GM23338 (cell line): ENCODE measurements around the gene SYVN1. TPM values are rescaled to one million over a fixed set of nuclear protein-coding genes. Genes with fewer than 3 reads are reported as not detected.

Experiments used
- ATAC-seq: fragments of 200-7000 bp; cut with Tn5 transposase; 3 replicates; pipeline ENCODE4 v1.9.1; 2020
- DNase-seq: peaks from one replicate; pipeline ENCODE4 v3.0.0-alpha.2; 2015; ENCODE audit warnings: low spot score
- H2AFZ ChIP-seq: fragments of 200-600 bp; sonication (generic); 2 replicates; pipeline ENCODE4 v1.8.0; 2016; ENCODE audit warnings: antibody characterized with exemption, mild to moderate bottlenecking, moderate library complexity
- H3F3A ChIP-seq: fragments of 200-600 bp; sonication (generic); replicated peaks from 2 replicates; pipeline ENCODE4 v1.8.0; 2017; ENCODE audit warnings: antibody characterized with exemption, mixed run types, low read depth
- H3K27ac ChIP-seq: fragments of 200-600 bp; sonication (generic); 2 replicates; pipeline ENCODE4 v1.6.1; 2016; ENCODE audit warnings: low read depth
- H3K27me3 ChIP-seq: fragments of 200-600 bp; sonication (generic); 2 replicates; pipeline ENCODE4 v1.8.0; 2016; ENCODE audit warnings: mild to moderate bottlenecking, mixed run types, moderate library complexity; ENCODE audit not compliant: insufficient read depth
- H3K36me3 ChIP-seq: fragments of 200-600 bp; sonication (generic); 2 replicates; pipeline ENCODE4 v1.8.0; 2016; ENCODE audit warnings: mild to moderate bottlenecking; ENCODE audit not compliant: insufficient read depth
- H3K4me1 ChIP-seq: fragments of 200-600 bp; sonication (generic); 2 replicates; pipeline ENCODE4 v1.8.0; 2016; ENCODE audit warnings: mild to moderate bottlenecking, moderate library complexity; ENCODE audit not compliant: insufficient read depth
- H3K4me2 ChIP-seq: fragments of 200-600 bp; sonication (generic); 2 replicates; pipeline ENCODE4 v1.7.1; 2017; ENCODE audit warnings: mixed run types
- H3K4me3 ChIP-seq: fragments of 200-600 bp; sonication (generic); 2 replicates; pipeline ENCODE4 v1.6.1; 2016; ENCODE audit warnings: mixed run types
- H3K79me2 ChIP-seq: fragments of 200-600 bp; sonication (generic); replicated peaks from 2 replicates; pipeline ENCODE4 v1.8.0; 2017; ENCODE audit warnings: mild to moderate bottlenecking; ENCODE audit not compliant: insufficient read depth
- H3K9me2 ChIP-seq: fragments of 200-600 bp; sonication (generic); 2 replicates; pipeline ENCODE4 v1.8.0; 2017; ENCODE audit not compliant: insufficient read depth
- H4K20me1 ChIP-seq: fragments of 200-600 bp; sonication (generic); replicated peaks from 2 replicates; pipeline ENCODE4 v1.8.0; 2017; ENCODE audit warnings: mild to moderate bottlenecking; ENCODE audit not compliant: insufficient read depth
- H3K27ac Mint-ChIP-seq: 2 replicates; pipeline ENCODE4 v1.8.0; 2020; ENCODE audit warnings: inconsistent platforms, mild to moderate bottlenecking, moderate library complexity, mixed read lengths
- H3K27me3 Mint-ChIP-seq: 3 replicates; pipeline ENCODE4 v1.8.0; 2022; ENCODE audit warnings: low read depth, mild to moderate bottlenecking, moderate library complexity, mixed read lengths, inconsistent platforms; ENCODE audit not compliant: insufficient read depth, poor library complexity
- H3K36me3 Mint-ChIP-seq: 3 replicates; pipeline ENCODE4 v1.8.0; 2021; ENCODE audit warnings: low read depth, mild to moderate bottlenecking, inconsistent platforms, moderate library complexity, mixed read lengths
- H3K4me1 Mint-ChIP-seq: 3 replicates; pipeline ENCODE4 v1.8.0; 2020; ENCODE audit warnings: mild to moderate bottlenecking, inconsistent platforms, mixed read lengths
- H3K4me3 Mint-ChIP-seq: 3 replicates; pipeline ENCODE4 v1.8.0; 2021; ENCODE audit warnings: moderate library complexity, mild to moderate bottlenecking, inconsistent platforms, mixed read lengths
- H3K9me3 Mint-ChIP-seq: 3 replicates; pipeline ENCODE4 v1.8.0; 2020; ENCODE audit warnings: moderate library complexity, mild to moderate bottlenecking, inconsistent platforms, mixed read lengths
- CREB1 ChIP-seq: fragments of 250-450 bp; sonication (Bioruptor Pico); IDR thresholded peaks from 2 replicates; pipeline ENCODE4 v1.5.0; 2020; ENCODE audit warnings: low read depth, mild to moderate bottlenecking, moderate library complexity
- CTCF ChIP-seq, 2 experiments: fragments of 200-600 bp in 1 of 2; sonication (generic) in 1 of 2; conservative IDR thresholded peaks; 2 replicates each; pipeline versions ENCODE4 v1.5.1 to v1.6.1; 2016 to 2017; ENCODE audit warnings: antibody characterized with exemption in 2 of 2, low read depth in 2 of 2, mild to moderate bottlenecking in 2 of 2, moderate library complexity in 1 of 2
- ETS1 ChIP-seq: IDR thresholded peaks from 2 replicates; pipeline ENCODE4 v1.6.1; 2016; ENCODE audit warnings: antibody characterized with exemption
- EZH2 ChIP-seq: fragments of 200-600 bp; sonication (generic); IDR thresholded peaks from one replicate; pipeline ENCODE4 v1.8.0; 2017; ENCODE audit warnings: antibody characterized with exemption, mild to moderate bottlenecking, low read depth; ENCODE audit not compliant: unreplicated experiment
- EZH2phosphoT487 ChIP-seq: fragments of 200-600 bp; sonication (generic); IDR thresholded peaks from one replicate; pipeline ENCODE4 v1.8.1; 2018; ENCODE audit warnings: antibody characterized with exemption; ENCODE audit not compliant: unreplicated experiment
- JUNB ChIP-seq: IDR thresholded peaks from one replicate; pipeline ENCODE4 v1.6.1; 2016; ENCODE audit warnings: antibody characterized with exemption; ENCODE audit not compliant: unreplicated experiment
- NANOG ChIP-seq: IDR thresholded peaks from 2 replicates; pipeline ENCODE4 v1.6.1; 2016; ENCODE audit warnings: antibody characterized with exemption, borderline replicate concordance
- POLR2AphosphoS5 ChIP-seq: IDR thresholded peaks from 2 replicates; pipeline ENCODE4 v1.6.1; 2016; ENCODE audit warnings: antibody characterized with exemption, low read depth
- REST ChIP-seq: IDR thresholded peaks from one replicate; pipeline ENCODE4 v1.6.1; 2018; ENCODE audit warnings: antibody characterized with exemption; ENCODE audit not compliant: unreplicated experiment
- STAT1 ChIP-seq: IDR thresholded peaks from one replicate; pipeline ENCODE4 v1.6.1; 2016; ENCODE audit warnings: antibody characterized with exemption; ENCODE audit not compliant: unreplicated experiment
- ZNF114 ChIP-seq: fragments of 250-450 bp; sonication (Bioruptor Pico); IDR thresholded peaks from 2 replicates; pipeline ENCODE4 v1.5.0; 2020; ENCODE audit warnings: mild to moderate bottlenecking, moderate library complexity
- ZNF331 ChIP-seq: fragments of 250-450 bp; sonication (Bioruptor Pico); IDR thresholded peaks from 2 replicates; pipeline ENCODE4 v1.5.0; 2020; ENCODE audit warnings: low read depth, mild to moderate bottlenecking, moderate library complexity
- polyA plus RNA-seq: library from polyadenylated mRNA; unstranded; fragments of >200 nt; fragmentation: Nextera tagmentation; extraction: Ambion mirVana; gene quantifications from 2 replicates; pipeline ENCODE4 v1.2.1, GENCODE V29; 2016
- total RNA-seq: library from RNA; depleted of rRNA; stranded (reverse); fragments of >200 nt; shearing (Covaris generic); gene quantifications from 2 replicates; pipeline ENCODE4 v1.2.3, GENCODE V29; 2014
- TF ChIP-seq, protein P1 (sequence below): fragments of 250-450 bp; sonication (Bioruptor Pico); IDR thresholded peaks from 2 replicates; pipeline ENCODE4 v1.5.0; 2020; ENCODE audit warnings: mild to moderate bottlenecking, moderate library complexity

Gene SYVN1
- total and polyA plus RNA-seq, 2 experiments from 2014 or later: 13.8 to 28.7 TPM

- H3F3A ChIP-seq: peaks cover 31% of the 10 kb centered on the region
- H3K79me2 ChIP-seq: peaks cover 9% of the 10 kb centered on the region
- no peak overlapping the region for H3K27ac ChIP-seq
- no peak overlapping the region for H3K4me3 ChIP-seq
- DNase-seq (no peak), ATAC-seq (no peak)
- no peak overlapping the region for H3K27ac Mint-ChIP-seq
- H3K4me3 Mint-ChIP-seq: 0 out of 3 replicates have a peak overlapping the region, but pooled peaks have one; percentile 96
- H2AFZ ChIP-seq: no peak overlapping the region
- H3K9me2 ChIP-seq: no peaks in the 10 kb centered on the region
- H3K4me2 ChIP-seq: no peak overlapping the region
- H3K36me3 ChIP-seq: peaks cover 4% of the 10 kb centered on the region; the same call in 1 of the 2 replicates
- H3K4me1 ChIP-seq: peaks cover 13% of the 10 kb centered on the region
- peaks cover 5% of the 10 kb centered on the region; the same call in 1 of the 2 replicates for H4K20me1 ChIP-seq
- H3K27me3 ChIP-seq: no peaks in the 10 kb centered on the region
- H3K36me3 Mint-ChIP-seq: peaks cover 43% of the 10 kb centered on the region
- TF ChIP-seq JUNB: no peak
- no peak for TF ChIP-seq STAT1
- no peak for TF ChIP-seq NANOG
- TF ChIP-seq EZH2phosphoT487: no peak
- TF ChIP-seq ZNF114 (CRISPR knock-in tag): no peak
- no peak for TF ChIP-seq CTCF (conservative IDR thresholded peaks at IDR 0.05; ENCODE audit: low read depth in 2 of 2)
- TF ChIP-seq ZNF331 (CRISPR knock-in tag): no peak
- TF ChIP-seq, protein P1, sequence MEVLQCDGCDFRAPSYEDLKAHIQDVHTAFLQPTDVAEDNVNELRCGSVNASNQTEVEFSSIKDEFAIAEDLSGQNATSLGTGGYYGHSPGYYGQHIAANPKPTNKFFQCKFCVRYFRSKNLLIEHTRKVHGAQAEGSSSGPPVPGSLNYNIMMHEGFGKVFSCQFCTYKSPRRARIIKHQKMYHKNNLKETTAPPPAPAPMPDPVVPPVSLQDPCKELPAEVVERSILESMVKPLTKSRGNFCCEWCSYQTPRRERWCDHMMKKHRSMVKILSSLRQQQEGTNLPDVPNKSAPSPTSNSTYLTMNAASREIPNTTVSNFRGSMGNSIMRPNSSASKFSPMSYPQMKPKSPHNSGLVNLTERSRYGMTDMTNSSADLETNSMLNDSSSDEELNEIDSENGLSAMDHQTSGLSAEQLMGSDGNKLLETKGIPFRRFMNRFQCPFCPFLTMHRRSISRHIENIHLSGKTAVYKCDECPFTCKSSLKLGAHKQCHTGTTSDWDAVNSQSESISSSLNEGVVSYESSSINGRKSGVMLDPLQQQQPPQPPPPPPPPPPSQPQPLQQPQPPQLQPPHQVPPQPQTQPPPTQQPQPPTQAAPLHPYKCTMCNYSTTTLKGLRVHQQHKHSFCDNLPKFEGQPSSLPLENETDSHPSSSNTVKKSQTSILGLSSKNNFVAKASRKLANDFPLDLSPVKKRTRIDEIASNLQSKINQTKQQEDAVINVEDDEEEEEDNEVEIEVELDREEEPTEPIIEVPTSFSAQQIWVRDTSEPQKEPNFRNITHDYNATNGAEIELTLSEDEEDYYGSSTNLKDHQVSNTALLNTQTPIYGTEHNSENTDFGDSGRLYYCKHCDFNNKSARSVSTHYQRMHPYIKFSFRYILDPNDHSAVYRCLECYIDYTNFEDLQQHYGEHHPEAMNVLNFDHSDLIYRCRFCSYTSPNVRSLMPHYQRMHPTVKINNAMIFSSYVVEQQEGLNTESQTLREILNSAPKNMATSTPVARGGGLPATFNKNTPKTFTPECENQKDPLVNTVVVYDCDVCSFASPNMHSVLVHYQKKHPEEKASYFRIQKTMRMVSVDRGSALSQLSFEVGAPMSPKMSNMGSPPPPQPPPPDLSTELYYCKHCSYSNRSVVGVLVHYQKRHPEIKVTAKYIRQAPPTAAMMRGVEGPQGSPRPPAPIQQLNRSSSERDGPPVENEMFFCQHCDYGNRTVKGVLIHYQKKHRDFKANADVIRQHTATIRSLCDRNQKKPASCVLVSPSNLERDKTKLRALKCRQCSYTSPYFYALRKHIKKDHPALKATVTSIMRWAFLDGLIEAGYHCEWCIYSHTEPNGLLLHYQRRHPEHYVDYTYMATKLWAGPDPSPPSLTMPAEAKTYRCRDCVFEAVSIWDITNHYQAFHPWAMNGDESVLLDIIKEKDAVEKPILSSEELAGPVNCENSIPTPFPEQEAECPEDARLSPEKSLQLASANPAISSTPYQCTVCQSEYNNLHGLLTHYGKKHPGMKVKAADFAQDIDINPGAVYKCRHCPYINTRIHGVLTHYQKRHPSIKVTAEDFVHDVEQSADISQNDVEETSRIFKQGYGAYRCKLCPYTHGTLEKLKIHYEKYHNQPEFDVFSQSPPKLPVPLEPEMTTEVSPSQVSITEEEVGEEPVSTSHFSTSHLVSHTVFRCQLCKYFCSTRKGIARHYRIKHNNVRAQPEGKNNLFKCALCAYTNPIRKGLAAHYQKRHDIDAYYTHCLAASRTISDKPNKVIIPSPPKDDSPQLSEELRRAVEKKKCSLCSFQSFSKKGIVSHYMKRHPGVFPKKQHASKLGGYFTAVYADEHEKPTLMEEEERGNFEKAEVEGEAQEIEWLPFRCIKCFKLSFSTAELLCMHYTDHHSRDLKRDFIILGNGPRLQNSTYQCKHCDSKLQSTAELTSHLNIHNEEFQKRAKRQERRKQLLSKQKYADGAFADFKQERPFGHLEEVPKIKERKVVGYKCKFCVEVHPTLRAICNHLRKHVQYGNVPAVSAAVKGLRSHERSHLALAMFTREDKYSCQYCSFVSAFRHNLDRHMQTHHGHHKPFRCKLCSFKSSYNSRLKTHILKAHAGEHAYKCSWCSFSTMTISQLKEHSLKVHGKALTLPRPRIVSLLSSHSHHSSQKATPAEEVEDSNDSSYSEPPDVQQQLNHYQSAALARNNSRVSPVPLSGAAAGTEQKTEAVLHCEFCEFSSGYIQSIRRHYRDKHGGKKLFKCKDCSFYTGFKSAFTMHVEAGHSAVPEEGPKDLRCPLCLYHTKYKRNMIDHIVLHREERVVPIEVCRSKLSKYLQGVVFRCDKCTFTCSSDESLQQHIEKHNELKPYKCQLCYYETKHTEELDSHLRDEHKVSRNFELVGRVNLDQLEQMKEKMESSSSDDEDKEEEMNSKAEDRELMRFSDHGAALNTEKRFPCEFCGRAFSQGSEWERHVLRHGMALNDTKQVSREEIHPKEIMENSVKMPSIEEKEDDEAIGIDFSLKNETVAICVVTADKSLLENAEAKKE (CRISPR knock-in tag): no peak
- no peak for TF ChIP-seq CREB1 (CRISPR knock-in tag)
- TF ChIP-seq ETS1: no peak
- no peak for TF ChIP-seq POLR2AphosphoS5
- TF ChIP-seq EZH2: no peak
- TF ChIP-seq REST: no peak
- peaks cover 33% of the 10 kb centered on the region for H3K4me1 Mint-ChIP-seq
- peaks cover 52% of the 10 kb centered on the region for H3K27me3 Mint-ChIP-seq
- peaks cover 2% of the 10 kb centered on the region; the same call in 2 of the 3 replicates for H3K9me3 Mint-ChIP-seq
These were observed 19.7 kb downstream of the SYVN1 start for GRCh38 chr11:65114538-65115171.
